Mesenteric fat pad (tissue), 1 donor: ENCODE measurements around the gene KDM5A. TPM values are rescaled to one million over a fixed set of nuclear protein-coding genes. Genes with fewer than 3 reads are reported as not detected.

Experiments used
- DNase-seq: peaks from one replicate; pipeline ENCODE4 v3.0.0-alpha.2; 2020; ENCODE audit warnings: low spot score
- total RNA-seq: library from RNA; stranded (reverse); fragmentation: NEBNext Ultra II Directional; extraction: Animal tissue kit (Norgen Biotek cat#: 25700); gene quantifications from one replicate; pipeline ENCODE4 v1.2.1, GENCODE V29; 2021
- donor health status: DM: yes; HTN: yes; CAD: no.

KDM5A gene
- total RNA-seq, 1 donor from 2014 or later, result 53.0 TPM

DNA sequence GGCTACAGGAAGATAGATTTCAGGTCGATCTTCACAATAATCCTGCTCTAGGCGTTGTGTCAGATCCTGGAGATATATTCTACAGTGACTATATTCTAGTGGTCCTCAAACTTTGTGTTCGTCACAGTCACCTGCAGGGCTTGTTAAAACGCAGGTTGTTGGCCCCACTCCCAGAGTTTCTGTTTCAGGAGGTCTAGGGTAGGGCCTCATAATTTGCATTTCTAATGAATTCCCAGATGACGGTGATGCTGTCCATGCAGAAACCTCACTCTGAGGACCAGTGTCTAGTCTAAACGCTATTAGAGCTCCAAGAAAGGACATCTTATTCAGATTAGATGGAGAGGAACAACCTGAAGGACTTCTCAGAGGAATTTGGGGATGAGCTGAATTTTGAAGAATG is 113.3 kb downstream of the KDM5A start:
- no peak for DNase-seq

DNA sequence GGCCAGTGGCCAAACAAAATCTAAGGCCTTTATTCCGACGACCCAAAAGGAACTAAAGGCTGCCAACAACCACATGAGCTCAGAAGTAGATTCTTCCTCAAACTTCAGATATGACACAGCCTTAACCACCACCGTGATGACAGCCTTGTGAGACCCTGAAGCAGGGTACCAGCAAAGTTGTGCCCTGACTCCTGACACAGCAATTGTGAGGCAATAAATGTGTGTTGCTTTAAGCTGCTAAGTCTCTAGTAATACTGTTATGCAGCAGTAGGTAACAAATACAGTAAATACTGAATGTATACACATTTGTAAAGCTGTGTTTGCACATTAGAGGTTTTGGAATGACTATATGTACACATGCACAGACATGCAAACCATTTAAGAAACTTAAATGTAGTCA is 115.7 kb downstream of the KDM5A start:
- no peak for DNase-seq

DNA sequence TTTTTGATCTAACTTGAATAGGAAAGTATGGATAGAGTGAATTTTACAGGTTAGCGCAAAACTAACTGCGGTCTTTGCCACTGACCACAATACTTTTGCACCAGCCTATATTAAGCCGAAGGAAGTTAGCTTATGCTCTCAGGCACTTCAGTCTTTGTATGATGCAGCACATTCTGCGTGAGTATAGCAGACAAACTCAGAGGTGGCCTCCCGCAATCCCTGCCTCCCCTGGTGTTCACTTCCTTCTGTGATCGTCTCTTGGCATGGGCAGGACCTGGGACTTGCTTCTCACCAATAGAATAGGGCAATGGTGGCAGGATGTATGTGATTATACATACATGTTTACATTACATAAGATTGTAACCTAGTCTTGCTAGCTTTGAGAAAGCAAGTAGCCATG is 116.2 kb downstream of the KDM5A start:
- DNase-seq, result no peak

GRCh38 chr12:271161-271560 is 118.0 kb downstream of the KDM5A start:
- no peak for DNase-seq

DNA sequence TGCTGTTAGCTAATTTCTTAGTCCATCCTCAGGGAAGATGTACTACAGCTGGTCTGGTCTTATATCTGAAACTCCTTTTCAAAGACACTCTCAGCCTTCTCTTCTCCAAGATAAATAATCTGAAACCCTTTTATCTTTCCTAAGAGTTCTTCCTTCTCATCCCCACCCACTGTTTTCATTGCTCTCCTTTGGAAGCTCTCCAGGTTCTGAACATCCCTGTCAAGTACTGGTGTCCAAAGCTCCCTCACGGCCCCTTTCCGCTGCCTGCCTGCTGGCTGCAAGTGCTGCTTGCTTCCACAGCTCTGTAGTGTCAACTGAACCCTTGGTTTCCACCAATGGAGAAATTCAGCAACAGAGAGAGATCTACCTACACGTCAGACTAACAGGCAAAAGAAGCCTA is 119.9 kb downstream of the KDM5A start:
- DNase-seq, result no peak

- DNase-seq, result no peak
Measured at GRCh38 chr12:268483-268840, 120.7 kb downstream of the KDM5A start.

DNA sequence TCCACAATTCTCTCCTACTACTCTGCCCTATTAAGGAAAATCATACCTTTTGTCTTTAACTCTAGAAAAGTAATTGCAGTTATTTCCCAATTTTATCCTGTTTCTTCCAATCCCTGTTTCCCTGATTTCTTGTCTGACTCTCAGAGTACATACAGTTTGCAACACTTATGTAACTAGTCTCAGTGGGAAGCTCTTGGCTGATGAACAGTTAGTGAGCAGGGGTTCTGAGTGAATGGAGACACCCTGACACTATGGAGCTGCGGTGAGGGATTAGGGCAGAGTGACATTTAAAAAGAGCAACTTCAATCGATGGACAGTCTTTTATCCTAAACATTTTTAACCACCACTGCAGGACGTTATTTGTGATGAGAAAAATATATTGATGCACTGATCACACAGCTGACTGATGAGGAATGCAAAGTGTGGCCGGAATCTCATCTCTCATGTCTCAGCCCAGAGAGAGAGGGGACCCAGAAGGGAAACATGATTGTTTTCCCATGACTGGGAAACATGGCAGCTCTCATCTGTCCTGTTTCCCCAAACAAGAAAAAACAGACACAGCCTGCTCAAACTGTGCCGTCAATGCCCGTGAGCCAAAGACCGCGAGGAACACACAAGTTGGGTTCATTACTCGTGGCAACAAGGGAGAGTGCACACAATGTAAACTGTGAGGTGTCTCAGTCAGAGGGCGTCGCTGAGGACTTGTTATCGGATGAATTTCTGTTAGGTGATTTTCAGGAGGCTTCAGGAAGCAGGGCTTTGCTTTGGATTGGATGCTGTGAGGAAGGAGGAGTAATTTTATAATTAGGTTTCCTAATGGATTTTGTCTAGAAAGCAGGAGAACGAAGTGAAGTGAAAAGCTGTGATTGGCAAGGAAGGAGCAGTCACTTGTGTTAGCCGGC is 121.3 kb downstream of the KDM5A start:
- no peak for DNase-seq

DNA sequence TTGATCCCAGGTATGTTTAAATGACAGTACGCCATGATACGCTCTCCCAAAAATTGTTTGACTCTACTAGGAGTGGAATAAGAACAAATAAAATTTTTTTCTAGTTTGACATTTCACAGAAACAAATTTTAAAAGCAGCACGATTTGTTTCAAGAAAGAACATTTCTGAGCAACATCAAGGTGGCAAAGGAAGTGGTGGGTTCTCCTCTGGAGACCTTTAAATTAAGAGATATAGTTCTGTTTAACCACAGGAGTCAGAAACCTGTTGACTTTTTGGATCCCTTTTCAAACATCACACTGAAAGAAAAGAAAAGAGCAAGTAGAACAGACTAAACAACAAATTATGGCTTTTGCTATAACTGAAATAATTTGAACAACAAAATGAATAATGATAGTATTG is 124.0 kb downstream of the KDM5A start:
- DNase-seq, result no peak

GRCh38 chr12:264269-264668 is 124.9 kb downstream of the KDM5A start:
- no peak for DNase-seq

DNA sequence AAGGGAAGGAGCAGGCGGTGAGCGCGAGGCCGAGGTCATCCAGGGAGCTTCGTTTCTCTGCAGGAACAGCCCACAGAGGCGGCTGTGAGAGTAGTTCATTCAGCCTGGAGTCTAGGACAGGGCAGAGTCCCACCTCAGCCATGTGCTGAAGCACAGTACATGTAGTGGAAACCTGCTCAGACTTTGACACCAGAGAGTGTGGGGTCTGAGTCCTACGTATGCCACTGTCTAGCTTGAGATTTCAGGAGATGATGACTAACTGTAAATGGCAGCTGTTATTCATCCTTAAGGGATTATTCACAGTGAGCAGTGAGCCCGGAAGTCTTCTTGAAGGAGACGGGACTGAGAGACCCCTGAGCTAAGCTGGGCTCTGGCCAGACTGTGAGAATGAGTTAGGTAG is 125.5 kb downstream of the KDM5A start:
- no peak for DNase-seq

DNA sequence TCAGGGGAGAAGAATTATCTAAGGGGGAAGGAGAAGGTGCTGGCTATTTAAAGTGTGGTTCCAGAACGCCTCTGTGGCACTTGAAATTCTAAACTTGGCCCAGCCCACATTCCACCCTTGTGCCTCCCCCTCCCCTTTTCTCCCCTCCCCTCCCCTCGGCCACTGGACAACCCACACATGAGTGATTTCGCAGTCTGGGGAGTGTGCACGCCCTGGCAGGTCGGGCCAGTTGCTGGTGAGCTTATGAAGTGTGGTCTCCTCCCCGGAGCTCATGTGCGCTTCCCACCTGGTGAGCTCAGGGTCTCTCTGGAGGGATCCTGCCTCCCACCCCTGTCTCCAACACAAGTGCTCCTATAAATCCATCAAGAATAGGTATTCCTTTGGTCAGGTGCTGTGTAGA is 126.3 kb downstream of the KDM5A start, which contains the start of gene SLC6A13:
Gene SLC6A13, minus strand, starts transcription at position 20 of the 400 bp plus-strand sequence. CDS start 2,784 bp downstream, outside the sequence.
- no peak for DNase-seq

DNA sequence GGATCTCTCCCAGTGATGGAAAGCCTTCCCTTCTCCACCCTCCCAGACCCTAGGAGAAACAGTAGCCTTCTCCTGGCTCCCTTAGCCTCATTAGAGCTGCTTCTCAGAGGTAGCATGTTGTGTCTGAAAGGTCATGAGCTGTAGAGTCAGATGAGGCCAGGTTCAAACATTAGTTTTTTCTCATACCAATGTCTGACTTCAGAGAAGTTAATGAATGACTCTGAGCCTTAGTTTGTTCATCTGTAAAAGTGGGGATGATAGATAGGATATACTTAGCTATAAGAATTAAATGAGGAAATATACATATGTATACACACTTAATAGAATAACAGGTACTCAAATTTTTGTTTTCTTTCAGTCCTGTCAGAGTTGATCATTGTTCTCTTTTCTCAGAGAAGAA is 127.0 kb downstream of the KDM5A start:
- no peak for DNase-seq

DNA sequence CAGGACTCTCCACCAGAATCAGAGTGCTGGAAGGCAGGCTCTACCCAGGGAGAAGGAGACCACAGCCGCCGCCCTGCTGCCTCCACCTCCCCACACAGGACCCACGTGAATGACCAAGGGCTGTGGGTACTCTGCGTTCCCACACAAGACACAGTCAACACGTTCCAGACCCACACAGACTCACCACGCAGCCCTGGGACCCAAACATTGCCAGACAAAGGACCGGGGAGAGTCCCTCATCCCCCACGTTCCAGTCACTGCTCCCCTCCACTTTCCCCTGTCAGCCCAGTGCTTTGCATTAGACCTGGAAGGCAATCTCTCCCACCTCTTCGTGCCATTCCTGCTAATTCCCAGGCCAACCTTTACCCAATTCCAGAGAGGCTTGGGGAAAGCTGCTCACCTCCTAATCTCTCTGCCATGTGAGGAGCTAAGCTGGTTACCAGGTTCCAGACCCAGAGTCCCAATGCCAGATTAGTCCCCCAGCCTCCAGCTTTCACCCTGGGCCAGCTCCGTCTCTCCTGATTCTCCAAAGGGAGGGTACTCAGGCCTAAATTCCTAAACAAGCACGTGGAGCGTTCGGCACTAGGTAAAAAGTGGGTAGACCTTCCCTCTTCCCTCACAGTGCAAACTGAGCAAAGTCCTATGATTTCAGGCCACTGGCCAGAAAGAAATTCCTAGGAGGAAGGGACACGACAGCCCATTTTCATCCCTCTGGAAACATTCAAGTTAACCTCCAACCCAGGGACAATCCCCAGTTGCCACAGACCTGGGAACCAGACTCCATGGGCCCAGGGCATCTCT is 131.4 kb downstream of the KDM5A start:
- DNase-seq, result peak; percentile 85

- no peak for DNase-seq
Measured at GRCh38 chr12:256958-257357, 132.2 kb downstream of the KDM5A start.

DNA sequence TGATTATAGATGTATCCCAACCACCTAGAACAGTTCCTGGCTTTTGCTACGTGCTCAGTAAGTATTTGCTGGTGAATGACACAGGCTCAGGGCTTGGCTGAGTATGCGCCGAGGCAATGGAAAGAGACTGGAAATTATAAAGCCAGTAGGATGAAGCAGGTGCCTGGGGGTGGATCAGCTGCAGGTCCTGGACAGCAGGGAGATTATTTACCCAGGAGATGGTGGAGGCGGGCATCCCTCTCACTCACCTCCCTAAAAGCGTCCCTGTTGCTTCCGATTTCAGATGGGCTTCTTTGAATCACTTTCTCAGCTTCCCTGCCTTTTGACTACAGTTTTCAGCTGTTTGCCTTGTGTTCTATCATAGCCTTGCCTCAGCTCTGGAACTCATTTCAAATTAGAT is 132.9 kb downstream of the KDM5A start:
- DNase-seq, result no peak

DNA sequence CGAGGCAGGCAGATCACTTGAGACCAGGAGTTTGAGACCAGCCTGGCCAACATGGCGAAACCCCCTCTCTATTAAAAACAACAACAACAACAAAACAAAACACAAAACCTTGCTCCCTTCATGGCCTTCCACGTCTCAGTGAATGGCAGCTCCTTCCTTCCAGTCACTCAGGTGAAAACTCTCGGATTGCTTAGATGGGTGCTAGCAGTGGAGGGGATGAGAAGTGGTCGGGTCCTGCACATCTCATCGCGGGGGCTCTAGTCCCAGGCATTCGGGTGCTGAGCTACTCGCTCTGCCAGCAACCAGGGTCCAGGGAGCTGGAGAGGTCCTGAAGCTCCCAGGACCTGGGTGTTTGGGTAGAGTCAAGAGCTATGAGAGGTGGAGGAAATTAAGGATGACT is 134.2 kb downstream of the KDM5A start:
- DNase-seq, result no peak

- DNase-seq, result no peak
Measured at GRCh38 chr12:254039-254438, 135.1 kb downstream of the KDM5A start.

GRCh38 chr12:253116-253831 is 135.8 kb downstream of the KDM5A start:
- DNase-seq, result no peak

- no peak for DNase-seq
Measured at GRCh38 chr12:252636-253035, 136.5 kb downstream of the KDM5A start.

DNA sequence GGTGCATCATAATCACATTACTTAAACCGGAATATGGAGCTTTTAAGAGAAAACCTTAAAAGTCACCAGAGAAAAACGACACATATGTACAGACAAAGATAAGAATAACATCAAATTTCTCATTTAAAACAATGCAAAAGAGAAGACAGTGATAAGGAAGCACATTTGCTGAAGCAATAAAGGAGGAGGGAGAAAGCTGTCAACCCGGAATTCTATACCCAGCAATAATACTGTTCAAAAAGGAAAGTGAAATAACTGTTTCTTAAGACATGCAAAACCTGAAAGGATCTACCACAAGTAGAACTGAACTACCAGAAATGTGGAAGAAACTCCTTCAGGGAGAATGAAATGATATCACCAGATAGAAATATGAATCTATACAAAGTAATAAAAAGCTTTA is 141.8 kb downstream of the KDM5A start:
- DNase-seq, result no peak

DNA sequence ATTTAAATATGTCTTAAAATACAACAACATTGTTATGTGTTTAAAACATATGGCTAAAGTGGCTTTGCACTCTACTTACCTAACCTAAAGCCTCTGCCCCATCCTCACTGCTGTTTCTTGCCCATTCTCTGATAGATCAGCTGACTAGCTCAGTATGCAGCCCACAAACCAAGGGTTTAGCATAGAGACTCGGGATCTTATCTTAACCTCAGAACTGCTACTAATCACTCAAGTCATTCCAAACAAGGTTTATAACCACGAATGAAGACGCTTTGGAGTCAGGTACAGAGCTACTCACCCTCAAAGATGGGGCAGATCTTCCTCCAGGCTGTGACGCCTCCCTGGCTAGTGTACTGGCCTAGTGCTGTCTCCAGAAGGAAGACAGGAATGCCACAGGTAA is 145.7 kb downstream of the KDM5A start:
- DNase-seq, result no peak

DNA sequence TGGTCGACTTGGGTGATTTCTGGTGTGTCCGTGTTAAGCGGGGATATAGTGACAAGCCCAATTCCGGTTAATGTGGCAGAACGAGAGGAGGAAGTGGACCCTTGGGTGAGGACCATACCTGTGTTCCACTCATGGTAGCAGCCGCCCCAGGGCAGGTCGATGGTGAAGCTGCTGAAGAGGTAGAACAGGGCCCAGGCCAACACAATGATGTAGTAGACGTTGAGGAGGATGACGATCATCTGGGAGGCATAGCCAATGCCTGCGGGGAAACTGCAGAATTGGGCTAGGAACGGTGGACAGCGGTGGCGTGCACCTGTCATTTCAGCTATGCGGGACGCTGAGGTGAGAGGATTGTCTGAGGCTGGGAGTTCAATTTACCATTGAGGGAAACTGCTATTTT is 146.6 kb downstream of the KDM5A start:
- DNase-seq, result peak; percentile 81
